OCI-LY1 (cell line): ENCODE data around the gene TPRX2.
"Not testable (repeated sequence)": the region's sequence is repeated elsewhere in the genome, so short reads cannot be mapped to it uniquely, and the experiment has no call there.

Experiments
- CTCF ChIP-seq: fragments of 200-600 bp; sonication (generic), shearing (Covaris generic); IDR thresholded peaks from 2 replicates; pipeline ENCODE4 v1.5.1; 2017; ENCODE audit warnings: mild to moderate bottlenecking, antibody characterized with exemption, low read length, moderate library complexity, mixed read lengths
- EZH2 ChIP-seq: fragments of 200-600 bp; sonication (generic), shearing (Covaris generic); IDR thresholded peaks from 2 replicates; pipeline ENCODE4 v1.8.0; 2017; ENCODE audit warnings: borderline replicate concordance, mixed run types, mild to moderate bottlenecking, antibody characterized with exemption, low read length, moderate library complexity, mixed read lengths

GRCh38 chr19:47879385-47879784 is 20.4 kb downstream of the TPRX2 start:
- TF ChIP-seq CTCF, EZH2: not testable (repeated sequence)
